ENCODE measurements around the gene LZTFL1. TPM values are rescaled to one million over a fixed set of nuclear protein-coding genes. Genes with fewer than 3 reads are reported as not detected.

Gene LZTFL1
- total RNA-seq, 1 donor from 2014 or later, result 8.9 TPM

DNA sequence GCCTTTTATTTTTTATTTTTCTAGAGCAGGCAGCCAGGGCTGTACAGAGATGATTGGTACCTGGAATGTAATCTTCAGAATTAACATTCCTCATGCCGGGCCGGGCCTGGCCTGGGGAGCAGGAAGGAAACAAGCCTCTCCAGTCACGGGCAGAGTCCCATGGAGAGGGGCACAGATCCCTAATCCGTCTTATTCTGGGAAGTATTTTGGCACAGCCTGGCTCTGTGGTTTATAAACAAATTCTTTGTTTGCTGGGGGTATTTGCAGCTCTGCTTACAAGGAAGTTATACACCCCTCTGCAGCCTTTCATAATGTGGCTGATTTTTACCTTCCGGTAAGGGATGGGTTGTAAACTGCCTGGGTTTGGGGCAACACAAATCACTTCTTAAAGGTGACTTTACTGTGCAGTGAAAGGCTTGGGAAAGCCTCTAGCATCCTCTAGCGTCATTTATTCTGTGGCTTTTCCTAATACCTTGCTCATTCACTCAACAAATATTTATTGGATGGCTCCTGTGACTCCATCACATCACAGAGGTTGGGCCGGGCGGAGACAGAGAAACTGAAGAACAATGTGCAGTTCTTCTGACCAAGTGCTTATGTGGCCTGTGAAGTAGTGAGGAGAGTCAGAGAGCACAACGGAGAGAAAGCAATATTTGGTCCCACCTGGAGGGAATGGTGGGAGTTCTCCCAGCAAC lies 48.3 kb downstream of the LZTFL1 start:
- ATAC-seq (no peak), DNase-seq (ENCODE audit: missing footprints) (no peak)
- intact Hi-C loops (cut with DNase I), result no loop called here

DNA sequence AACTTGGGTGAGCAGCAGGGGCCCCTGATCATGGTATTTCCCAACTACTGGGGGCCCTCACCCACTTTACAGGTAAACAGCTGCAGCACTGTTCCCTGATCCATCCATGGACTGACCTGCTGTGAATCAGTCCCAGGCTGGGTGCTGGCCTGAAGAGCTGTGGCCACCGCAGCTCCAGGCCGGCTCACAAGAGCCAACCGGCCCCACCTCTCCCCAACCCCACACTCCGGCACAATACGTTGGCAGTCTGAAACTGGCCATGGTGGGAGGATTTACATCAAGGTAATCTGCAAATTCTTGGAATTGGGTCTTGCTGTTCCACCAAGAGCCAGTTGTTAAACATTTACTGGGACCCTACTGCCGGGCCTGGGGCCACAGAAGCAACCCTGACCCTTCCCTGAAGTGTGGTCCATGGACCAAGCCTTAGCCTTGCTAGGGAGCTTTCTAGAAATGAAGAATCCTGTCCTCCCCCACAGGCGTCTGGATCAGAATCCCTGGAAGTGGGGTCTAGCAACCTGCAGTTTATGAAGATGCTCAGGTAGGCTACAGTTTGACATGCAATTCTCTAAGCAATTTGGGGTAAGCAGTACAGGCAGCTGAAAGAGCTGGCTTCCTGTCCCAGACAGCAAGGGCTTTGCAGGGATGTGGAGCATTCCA lies 49.3 kb downstream of the LZTFL1 start:
- intact Hi-C loops (cut with DNase I), result no loop called here
- DNase-seq (ENCODE audit: missing footprints), result no peak
- no peak for ATAC-seq

DNA sequence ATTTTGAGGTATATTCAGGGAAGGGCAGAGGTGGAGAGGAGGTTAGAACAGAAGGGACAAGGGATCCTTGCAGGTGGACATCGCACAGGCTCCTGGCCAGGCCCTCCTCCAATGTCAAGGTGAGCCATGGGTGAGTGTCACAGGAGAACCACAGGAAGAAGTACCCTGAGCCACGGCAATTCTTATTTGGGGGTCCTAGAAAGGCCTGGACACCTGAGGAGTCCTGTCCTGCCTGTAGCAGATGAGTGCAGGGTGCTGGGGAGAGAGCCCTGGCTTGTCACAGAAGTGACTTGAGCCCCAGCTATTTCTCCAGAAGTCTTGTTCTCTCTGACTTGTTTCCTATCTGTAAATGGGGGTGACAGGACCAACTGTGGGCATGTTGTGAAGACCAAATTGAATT lies 49.9 kb downstream of the LZTFL1 start:
- no peak for DNase-seq (ENCODE audit: missing footprints)
- intact Hi-C loops (cut with DNase I), result no loop called here
- no peak for ATAC-seq

DNA sequence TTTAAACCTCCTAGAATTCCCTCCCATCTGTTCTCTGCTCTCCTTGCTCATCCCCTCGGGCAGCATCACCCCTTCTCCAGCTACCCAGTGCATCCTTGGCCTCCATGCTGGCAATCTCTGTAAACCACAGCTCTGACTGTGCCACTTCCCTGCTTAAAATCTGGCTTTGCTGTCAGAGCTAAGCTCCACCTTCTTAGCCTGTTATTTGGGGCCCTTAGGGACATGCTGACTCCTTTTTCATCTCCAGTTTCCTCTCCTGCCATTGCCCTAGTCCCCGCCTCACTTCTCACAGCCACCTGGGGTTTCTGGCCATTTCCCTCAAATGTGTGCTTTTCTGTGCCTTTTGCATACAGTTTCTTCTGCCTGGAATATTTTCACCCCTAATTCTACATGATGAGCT lies 51.3 kb downstream of the LZTFL1 start:
- ATAC-seq (no peak), DNase-seq (ENCODE audit: missing footprints) (no peak)
- intact Hi-C loops (cut with DNase I), result no loop called here

DNA sequence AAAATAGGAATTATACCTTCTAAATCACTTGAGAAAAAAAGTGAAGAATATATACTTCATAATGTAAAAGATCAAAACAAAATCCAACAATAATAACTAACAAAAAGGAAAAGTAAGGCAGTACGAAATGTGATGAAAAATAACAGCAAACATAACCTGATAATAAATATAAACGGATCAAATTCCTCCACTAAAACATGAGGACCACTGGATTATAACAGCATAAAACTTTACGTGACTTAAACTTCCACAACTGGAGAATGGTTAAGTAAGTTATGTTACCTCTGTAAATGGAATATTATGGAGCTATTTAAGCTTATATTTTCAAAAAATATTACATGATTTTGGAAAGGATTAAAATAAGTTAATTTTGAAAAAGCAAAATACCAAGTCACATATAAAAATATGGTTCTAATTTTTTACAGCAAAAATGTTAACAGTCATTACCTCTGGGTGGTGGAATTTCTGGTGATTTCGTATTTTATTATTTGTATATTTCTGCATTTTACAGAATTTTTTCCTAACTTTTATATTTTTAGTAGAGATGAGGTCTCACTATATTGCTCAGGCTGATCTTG lies 52.6 kb downstream of the LZTFL1 start:
- ATAC-seq, result no peak

DNA sequence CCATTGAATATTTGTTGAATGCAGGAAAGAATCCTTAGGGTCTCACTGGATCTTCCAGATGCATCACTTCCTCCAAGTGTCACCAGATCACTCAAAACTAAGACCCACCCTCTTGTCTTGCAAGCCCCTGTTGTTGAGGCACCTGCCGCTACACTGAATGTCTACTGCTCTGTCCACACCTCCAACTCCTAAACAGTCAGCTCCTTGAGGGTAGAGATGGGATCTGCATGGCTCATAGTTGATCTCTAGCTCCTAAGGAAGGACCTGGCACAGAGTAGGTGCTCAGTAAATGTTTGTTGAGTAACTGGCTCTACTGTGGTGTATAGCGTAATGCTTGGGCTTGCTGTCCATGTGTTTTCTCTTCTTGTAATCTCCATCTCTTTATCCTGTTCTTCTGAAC lies 54.4 kb downstream of the LZTFL1 start:
- intact Hi-C loops (cut with DNase I), result no loop called here
- DNase-seq (ENCODE audit: missing footprints) (no peak), ATAC-seq (no peak)

More for the DNA sequence above, 52.6 kb downstream of the LZTFL1 start:
- DNase-seq (ENCODE audit: missing footprints), result no peak
- intact Hi-C loops (cut with DNase I), result no loop called here

DNA sequence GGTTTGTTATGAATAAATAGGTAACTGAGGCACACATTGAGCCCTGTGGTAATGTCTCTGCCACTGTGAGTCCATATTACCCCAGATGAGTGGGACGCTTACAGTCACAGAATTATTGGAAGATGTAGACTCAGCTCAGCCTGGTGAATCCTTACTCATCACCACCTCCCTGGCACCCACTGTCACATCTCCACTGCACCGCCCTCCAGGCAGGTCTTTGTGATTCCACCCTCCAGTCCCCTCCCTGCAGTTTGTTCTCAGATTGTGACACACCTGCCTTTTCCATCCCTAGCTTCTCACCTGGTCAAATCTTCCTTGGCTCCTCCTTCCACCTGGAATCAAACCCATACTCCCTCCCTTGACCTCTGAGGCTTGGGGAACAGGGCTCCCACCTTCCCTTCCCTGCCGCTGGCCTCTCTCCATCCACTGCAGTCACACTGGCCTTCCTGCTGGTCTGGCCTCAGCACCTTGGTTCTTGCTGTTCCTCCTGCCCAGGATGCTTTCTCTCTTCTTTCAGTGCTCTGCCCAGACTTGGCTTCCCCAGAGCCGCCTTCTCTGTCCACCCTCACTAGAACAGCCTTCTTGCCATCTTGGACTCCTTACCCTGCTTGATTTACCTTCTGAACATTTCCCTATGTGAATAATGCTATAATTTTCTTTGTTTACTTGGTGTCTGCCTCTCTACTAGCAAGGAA lies 55.0 kb downstream of the LZTFL1 start:
- ATAC-seq (no peak), DNase-seq (ENCODE audit: missing footprints) (no peak)
- intact Hi-C loops (cut with DNase I), result no loop called here

DNA sequence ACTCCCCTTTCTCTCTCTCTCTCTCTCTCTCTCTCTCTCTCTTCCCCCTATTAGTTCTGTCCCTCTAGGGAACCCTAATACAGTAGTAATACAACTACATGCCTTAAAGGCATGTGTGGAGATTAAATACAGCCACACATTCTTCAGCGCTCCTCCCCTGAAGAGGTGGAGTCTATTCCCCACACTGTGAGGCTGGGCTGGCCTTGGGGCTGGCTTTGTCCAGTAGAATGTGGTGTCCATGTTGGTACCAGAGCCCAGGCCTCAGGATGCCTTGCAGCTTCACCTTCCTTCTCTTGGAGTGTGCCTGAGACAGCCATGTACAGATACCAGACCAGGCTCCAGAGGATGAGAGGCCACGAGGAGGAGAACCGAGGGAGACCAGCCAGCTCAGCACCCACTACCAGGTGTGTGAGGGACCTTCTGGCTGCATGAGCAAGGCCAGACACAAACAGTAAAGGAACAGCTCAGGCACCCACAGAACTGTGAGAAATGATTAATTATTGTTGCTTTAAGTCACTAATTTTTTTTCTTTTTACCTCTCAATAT lies 56.2 kb downstream of the LZTFL1 start:
- no peak for ATAC-seq
- intact Hi-C loops (cut with DNase I), result no loop called here
- DNase-seq (ENCODE audit: missing footprints), result no peak

DNA sequence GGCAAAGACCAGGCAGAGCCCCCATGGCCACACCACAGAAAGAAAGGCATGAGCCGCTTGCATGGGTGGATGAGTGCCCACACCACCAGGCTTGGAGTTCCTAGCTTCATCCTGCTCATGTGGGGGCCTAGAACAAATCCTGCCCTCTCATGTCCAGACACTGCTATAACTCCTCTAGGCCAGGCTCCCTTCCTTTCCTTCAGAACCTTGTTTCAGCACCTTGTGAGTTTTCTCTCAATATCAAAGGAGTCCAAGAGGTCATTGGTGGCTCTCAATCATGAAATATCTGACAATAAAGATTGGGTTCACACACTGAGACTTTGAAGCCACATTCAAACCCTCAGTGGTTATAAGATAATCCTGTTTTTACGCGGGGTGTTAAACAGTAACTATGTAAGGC lies 58.3 kb downstream of the LZTFL1 start:
- intact Hi-C loops (cut with DNase I), result no loop called here
- DNase-seq (ENCODE audit: missing footprints), result no peak
- no peak for ATAC-seq

DNA sequence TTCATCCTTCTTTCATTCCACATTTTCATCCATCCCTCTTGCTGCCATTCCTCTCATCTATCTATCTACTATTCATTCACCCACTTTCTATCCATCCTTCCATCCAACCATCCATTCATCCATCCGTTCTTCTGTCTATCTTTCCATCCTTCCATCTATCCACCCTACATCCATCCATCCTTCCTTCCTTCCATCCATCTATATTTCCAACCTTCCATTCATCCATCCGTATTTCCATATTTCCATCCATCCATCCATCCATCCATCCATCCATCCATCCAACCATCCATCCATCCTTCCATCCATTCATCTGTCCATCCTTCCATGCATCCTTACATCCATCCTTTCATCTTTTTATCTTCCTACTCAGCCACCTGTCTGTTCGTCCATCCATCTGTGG lies 59.5 kb downstream of the LZTFL1 start:
- no peak for DNase-seq (ENCODE audit: missing footprints)
- no peak for ATAC-seq
- intact Hi-C loops (cut with DNase I), result no loop called here

DNA sequence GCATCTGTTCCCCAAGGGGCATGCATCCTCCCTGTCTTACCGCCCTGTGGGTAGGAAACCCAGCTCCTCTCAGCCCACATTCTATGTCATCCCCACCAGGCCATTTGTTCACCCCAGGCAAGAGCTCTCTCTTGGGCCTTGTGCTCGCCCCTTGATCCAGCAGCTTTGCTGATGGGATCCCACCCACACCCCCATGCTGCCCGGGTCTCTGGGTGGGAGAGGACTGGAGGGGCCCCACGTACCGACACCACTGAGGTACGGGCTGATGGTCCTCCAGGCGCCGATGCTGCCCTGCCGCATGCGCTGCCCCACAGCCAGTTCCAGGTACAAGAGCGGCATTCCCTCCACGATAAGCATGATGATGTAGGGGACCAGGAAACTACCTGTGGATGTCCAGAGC lies 60.1 kb downstream of the LZTFL1 start:
- intact Hi-C loops (cut with DNase I), result no loop called here
- DNase-seq (ENCODE audit: missing footprints), result no peak
- no peak for ATAC-seq

DNA sequence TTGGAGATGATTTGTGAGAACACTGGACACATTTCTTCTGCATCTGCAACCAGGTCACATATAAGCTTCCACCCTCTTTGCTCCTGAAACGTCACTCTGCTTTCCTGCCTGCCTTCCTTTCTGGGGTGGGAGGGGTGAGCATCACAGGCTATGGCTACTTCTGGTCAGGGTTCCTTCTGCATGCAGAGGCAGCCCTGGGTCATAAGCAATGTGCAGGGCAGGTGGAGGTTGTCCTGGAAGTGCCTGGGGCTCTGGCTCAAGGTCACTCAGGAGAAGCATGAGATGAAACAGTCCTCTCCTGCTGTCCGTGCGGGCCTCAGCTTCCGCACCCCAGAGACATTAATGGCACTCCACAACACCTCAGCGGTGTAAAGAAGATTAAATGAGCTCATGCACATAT lies 60.6 kb downstream of the LZTFL1 start:
- ATAC-seq (no peak), DNase-seq (ENCODE audit: missing footprints) (no peak)

DNA sequence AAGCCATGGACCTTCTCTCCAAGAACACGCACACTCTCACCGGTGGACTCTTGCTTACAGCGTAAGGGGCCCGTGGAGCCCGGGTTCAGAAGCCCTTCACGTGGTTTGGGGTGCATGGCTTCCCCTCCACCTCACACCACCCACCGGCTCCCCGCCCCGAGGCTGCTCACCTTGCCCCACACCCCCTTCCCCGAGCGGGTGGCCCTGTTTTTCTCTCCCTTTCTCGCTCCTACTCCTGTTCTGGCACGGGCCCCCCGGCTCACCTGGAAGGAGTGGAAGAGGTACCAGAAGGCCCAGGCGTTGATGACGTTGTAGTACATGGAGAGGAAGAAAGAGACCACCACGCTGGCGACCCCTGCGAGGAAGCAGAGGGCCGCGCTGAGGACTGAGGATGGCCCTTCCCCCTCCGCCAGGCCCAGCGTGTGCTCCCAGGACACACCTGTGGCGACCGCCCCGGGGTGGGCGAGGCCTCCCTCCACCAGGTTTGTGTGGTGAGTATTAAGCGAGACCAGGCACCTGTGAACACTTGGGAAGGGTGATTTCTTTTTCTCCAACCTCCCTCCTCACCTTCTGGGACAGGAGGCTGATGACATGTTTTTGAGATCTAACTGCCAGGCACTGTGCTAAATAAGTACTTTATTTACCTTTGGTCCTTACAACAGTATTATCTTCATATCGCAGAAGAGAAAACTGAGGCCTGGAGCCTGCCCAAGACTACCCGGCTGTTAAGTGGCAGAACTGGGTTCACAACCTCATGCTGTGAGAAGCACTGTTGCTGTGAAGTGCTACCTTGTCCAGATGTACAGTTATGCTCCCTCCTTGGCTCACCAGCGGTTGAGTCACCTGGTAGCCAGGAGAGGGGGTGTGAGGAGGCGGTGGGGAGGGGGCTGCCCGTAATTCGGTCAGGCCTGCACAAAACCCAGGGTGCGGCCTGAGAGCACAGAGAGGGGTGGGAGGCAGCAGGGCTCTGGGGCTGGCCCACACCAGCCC lies 61.9 kb downstream of the LZTFL1 start:
- intact Hi-C loops (cut with DNase I), result no loop called here
- no peak for DNase-seq (ENCODE audit: missing footprints)
- no peak for ATAC-seq

More for the DNA sequence above, 60.6 kb downstream of the LZTFL1 start:
- intact Hi-C loops (cut with DNase I), result no loop called here

DNA sequence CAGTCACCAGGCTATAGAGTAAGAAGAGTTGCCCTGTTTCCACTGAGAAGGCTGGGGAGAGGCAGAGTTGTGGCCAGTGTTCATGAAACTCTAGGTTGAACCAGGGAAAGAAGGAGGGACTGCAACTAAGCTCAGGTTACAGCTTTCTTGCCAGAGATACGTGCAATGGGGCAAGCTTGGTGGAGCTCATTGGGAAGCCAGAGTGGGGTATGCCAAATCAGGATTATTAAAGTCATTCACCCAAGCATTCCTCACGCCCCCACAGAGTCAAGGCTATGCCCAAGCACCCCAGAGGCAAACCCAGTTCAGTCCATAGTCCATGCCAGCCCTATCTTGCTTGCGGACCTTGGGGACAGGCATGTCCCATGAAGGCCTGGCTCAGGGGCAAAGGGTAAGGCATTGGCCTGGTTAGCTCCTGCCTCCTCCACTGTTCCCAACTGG lies 63.1 kb downstream of the LZTFL1 start:
- intact Hi-C loops (cut with DNase I), result no loop called here
- DNase-seq (ENCODE audit: missing footprints) (no peak), ATAC-seq (no peak)

DNA sequence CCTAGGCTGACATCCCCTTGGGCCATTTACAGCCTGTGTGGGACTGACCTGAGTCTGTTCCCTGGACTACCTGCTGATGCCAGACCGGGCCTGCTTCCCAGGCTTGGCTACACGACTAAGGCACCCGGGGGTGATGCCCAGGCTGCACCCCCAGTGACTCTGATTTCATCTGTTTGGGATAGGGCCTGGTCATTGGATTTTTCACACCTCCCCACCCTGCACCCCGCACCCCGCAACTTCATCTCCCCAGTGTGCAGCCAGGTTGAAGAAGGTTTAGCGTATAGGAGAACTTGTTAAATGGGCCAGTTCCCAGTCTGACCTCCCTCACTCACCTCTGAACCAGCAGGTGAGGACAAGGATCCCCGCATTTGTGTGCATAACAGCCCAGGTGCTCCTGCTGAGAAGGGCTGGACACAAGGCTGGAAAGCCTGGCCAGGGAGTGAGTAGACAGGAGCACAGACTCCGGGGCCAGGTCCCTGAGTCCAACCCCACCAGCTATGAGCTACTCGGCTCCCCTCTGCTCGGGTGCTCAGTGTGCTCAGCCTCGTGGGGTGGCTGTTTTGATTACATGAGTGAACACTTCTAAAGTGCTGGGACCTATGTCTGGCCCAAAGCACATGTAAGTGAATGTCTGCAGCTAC lies 64.1 kb downstream of the LZTFL1 start:
- ATAC-seq (no peak), DNase-seq (ENCODE audit: missing footprints) (no peak)
- intact Hi-C loops (cut with DNase I), result no loop called here

DNA sequence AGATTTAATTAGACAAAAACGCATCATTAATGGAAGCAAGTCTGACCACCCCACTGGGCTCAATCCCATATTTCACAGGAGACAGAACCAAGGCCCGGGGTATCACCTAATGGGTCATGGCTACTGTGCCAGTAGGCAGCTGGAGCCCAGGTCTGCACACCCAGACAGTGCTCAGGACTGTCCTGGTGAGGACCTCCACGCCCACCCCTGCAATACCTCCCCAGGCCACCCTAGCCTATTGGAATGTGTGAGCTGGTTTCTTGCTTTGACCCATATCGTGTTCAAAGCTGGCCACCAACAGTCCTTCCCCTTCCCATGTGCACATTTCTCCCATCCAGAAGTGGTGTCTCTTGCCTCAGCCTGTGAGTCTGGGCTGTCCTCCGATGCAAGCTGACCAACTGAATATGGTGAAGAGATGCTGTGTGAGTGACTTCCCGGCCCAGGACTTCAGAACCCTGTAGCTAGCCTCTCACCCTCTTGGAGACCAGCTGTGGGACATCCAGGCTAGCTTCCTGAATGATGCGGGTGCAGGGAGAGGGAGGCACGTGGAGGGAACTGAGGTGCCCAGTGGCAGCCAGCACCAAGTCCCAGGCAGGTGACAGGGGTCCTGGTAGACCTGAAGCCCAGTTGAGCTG lies 64.7 kb downstream of the LZTFL1 start:
- intact Hi-C loops (cut with DNase I), result no loop called here
- ATAC-seq, result no peak
- DNase-seq (ENCODE audit: missing footprints), result no peak

DNA sequence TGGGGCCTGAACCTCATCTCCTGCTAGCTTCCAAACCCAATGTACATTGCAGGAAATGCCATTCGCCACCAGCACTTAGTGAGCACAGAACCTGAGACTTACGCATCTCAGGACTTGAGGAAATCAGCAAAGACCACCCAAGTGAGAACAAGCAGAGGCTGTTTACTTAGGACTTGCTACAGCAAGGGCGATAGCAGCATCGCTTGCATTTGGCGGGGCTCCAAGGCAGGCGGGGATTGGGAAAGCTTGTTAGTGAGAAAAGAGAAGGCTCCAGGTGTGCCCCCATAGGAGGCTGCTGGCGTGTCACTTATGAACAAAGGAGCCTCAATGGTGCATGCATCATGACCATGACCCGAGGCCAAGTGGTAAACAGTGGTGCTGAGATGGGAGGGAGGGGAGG lies 65.3 kb downstream of the LZTFL1 start:
- DNase-seq (ENCODE audit: missing footprints), result no peak
- ATAC-seq, result no peak
- intact Hi-C loops (cut with DNase I), result no loop called here

DNA sequence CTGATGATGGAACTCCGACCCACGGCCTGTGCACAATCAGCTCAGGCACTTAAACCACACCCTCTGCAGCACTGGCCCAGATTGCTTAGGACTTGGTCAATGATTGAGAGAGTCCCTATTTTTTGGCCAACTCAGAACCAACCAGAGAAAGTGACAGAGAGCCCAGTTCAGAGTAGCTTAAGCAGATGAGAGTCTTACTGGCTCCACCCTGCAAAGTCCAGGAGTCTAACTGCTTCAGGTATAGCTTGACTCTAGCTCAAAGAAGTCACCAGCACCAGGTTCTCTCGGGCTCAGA lies 65.7 kb downstream of the LZTFL1 start:
- DNase-seq (ENCODE audit: missing footprints), result no peak
- ATAC-seq, result no peak
- intact Hi-C loops (cut with DNase I), result no loop called here

Data from Right ventricle myocardium inferior (tissue), 1 donor.